LNCaP clone FGC (cell line): Measurements from ENCODE around the gene BIRC6.
"Not testable (repeated sequence)": the region's sequence is repeated elsewhere in the genome, so short reads cannot be mapped to it uniquely, and the experiment has no call there.

Experiments used
- DNase-seq: peaks from one replicate; pipeline ENCODE4 v3.0.0-alpha.2; 2011; ENCODE audit warnings: low read depth
- H3K4me3 ChIP-seq: 2 replicates; pipeline ENCODE4 v1.5.1; 2011; ENCODE audit warnings: mild to moderate bottlenecking, low read depth, low read length, control low read depth
- CTCF ChIP-seq: IDR thresholded peaks from 2 replicates; pipeline ENCODE4 v1.5.1; 2012; ENCODE audit warnings: mild to moderate bottlenecking; ENCODE audit not compliant: control insufficient read depth, insufficient read depth; ENCODE audit errors: extremely low read depth

BIRC6 gene

GRCh38 chr2:32632089-32632488 is 275.3 kb downstream of the BIRC6 start:
- no peak for TF ChIP-seq CTCF
- no peak for DNase-seq
- no peak overlapping the region for H3K4me3 ChIP-seq

- no peak for TF ChIP-seq CTCF
- no peak overlapping the region for H3K4me3 ChIP-seq
- no peak for DNase-seq
Observed at GRCh38 chr2:32633040-32633439, 276.2 kb downstream of the BIRC6 start.

DNA sequence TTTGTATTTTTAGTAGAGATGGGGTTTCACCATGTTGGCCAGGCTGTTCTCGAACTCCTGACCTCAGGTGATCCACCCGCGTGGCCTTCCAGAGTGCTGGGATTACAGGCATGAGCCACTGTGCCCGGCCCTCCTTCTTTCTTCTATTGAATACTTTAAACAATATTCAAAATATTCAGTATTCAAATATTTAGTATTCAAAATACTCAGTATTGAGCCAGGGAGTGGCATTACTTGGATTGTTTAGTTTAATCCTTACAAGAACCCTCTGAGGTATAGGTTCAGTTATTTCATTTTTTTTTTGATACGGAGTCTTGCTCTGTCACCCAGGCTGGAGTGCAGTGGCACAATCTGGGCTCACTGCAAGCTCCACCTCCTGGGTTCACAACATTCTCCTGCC is 281.7 kb downstream of the BIRC6 start:
- not testable (repeated sequence) for H3K4me3 ChIP-seq, DNase-seq

DNA sequence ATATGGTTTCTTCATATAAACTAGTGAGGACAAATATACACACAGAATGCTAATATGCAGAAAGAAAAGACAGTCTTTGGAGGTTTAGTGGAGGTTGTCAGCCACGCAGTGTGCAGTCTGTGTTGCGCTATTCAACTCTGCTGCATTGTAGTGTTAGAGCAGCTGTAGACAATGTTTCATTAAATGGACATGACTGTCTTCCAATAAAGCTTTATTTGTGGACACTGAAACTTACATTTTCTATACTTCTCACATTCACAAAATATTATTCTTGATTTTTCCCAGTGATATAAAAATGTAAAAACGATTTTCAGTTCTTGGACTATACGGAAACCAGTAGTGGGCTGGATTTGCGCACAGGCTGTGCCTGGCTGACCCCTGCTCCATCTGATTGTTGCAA is 284.4 kb downstream of the BIRC6 start:
- DNase-seq = no peak
- no peak for TF ChIP-seq CTCF
- no peak overlapping the region for H3K4me3 ChIP-seq

DNA sequence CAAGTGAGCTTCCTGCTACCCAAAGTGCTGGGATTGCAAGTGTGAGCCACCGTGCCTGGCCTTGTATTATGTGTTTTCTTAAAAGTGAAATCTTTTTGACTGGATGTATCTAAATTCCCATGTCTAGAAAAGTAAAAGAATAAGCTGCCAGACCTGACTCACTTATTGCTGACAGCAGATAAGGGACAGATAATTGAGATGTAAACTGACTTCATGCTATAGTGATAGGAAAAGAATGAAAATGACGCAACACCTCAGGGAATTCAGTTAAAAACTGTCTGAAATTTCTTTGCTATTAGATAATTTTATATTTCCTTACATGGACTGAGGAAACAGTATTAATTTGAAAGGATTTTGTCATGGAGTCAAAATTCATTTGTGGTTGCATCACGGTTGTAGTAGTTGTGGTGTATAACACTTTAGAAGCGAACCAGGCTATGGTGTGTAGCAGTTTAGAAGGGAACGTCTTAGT is 290.4 kb downstream of the BIRC6 start:
- no peak for TF ChIP-seq CTCF
- no peak for DNase-seq
- H3K4me3 ChIP-seq = no peak overlapping the region

GRCh38 chr2:32652555-32653209 is 295.9 kb downstream of the BIRC6 start:
- DNase-seq = no peak
- TF ChIP-seq CTCF = no peak
- H3K4me3 ChIP-seq = no peak overlapping the region

DNA sequence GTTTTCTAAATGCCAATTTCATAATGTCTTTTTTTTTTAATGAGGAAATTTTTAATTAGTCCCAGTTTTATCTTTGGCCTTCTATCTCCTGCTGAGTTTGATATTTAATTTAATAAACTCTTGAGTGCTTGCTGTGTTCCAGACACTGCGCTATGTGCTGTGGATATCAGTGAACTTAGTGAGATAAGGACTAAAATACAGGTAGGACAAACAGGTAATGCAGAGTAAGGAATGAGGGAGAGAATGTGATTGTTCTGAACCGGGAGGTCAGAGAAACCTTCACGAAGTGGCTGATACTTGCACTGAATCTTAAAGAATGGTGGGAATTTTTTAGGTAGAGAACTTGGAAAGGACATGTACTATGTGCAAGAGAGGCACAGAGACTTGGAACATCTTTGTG is 299.2 kb downstream of the BIRC6 start:
- DNase-seq = no peak
- H3K4me3 ChIP-seq = no peak overlapping the region
- TF ChIP-seq CTCF = no peak
